GM18502 (cell line): ENCODE measurements around the gene MAP3K20.
"Not testable (repeated sequence)": the region's sequence is repeated elsewhere in the genome, so short reads cannot be mapped to it uniquely, and the experiment has no call there.

Experiments
- ATAC-seq: cut with Tn5 transposase; IDR thresholded peaks from one replicate; pipeline ENCODE4 v1.9.1; 2021; ENCODE audit warnings: mild to moderate bottlenecking; ENCODE audit not compliant: unreplicated experiment, poor library complexity

Gene MAP3K20

DNA sequence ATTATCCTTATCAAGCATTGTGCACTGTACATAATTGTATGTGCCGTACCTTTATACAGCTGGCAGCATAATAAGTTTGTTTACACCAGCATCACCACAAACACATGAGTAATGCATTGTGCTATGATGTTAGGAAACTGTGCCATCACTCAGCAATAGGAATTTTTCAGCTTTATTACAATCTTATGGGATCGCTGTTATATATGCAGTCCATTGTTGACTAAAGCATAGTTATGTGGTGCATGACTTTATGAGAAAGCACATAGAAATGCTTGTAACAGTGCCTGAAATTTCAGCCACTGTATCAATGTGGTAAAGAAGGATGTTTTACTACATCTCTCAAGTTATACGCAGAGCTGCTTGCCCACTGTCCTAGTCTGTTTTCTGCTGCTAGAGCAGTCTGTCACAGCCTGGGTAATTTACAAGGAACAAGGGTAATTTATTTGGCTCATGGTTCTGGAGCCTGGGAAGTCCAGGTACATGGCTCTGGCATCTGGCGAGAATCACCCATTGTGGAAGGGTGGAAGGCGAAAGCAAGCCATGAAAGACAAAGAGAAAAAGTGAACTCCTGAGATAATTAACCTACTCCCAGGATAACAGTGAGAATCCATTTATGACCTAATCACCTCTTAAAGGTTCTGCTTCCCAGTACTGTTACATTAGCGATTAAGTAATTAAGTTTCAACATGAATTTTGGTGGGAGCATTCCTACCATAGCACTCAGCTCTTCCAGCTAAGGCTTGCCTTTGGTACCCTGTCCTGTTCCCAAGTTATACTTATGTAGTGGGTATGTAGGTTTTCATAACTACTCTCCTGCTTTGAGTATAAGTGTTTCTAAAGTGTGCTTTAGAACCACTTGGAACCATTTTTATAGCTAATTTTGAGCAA is 4.6 kb downstream of the MAP3K20 start:
- ATAC-seq = no peak

GRCh38 chr2:173086518-173087213 is 11.0 kb downstream of the MAP3K20 start:
- no peak for ATAC-seq

DNA sequence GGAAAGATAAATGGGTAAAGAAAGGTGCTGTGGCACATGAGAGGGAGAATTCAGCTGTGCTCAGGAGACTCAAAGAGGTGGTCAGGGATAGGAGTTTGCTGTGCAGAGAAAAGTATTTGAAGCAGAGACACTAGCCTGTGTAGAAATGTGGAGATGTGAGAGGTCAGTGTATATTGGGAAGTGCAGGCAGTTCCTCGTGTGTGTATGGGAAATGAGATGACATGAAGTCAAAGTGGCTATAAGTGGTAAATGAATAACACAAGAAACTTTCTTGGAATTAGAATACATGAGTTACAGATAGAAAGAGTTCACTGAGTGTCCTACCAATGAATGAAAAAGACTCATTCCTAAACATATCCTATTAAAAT is 11.6 kb downstream of the MAP3K20 start:
- no peak for ATAC-seq

DNA sequence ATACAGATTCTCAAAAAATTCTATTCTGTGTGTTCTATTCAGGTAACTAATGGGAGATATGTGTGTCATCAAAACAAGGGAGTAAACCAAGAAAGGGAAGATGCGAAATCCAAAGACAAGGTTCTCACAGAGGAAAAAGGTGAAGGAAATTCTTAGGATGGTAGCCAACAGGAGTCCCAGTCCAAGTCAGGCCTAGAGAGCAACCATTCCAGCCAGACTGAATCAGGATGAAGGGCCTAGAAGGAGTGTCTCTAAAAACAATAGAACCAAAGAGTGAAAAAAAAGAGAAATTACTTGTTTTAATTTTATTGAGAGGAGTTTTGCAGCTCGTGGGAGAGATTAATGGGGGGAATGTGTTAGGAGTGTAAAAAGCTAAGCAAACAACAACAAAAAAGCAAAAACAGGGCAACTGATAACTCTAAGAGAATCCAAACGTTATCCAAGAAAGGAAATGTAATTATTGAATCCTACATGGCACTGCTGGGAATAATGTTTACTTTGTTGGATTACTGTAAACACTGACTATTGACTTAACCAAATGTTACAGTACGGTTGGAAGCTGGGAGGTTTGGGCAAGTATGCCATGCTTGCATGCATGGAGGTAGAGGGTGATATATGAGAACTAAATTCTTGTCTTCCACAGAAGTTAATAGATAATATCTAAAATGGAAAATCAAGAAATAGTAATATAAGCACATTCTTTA is 12.3 kb downstream of the MAP3K20 start:
- ATAC-seq = no peak

DNA sequence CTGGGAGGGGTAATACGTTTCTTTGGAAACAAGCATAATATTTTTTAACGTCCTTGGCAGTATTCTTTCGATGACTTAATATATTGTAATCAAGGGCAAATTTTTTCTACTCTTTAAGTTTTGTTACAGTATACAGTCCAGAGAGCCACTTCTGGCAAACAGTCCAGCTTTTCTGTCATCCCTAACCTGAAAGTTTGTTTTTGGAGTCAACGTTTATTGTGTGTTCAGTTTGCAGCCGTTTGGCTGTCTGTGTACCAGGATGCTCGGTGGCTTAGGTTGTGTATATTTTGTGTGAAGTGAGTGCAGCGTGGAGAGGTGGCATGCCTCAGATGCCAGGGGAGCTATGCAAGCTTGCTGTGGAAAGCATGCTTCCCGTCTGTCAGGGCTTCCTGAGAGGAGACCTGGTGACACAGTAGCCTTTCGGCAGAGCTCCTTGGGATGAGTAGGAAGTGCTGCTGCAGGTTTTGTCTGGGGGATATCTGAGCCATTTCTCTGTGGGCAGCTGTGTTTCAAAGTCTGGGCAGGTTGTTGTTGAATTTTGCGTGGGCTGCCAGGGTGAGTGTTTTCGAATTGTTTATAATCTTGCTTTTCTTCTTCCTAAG is 14.7 kb downstream of the MAP3K20 start:
- ATAC-seq = no peak

- ATAC-seq = no peak
These were observed 15.5 kb downstream of the MAP3K20 start for GRCh38 chr2:173090973-173091660.

- ATAC-seq = no peak
These were observed 16.3 kb downstream of the MAP3K20 start for GRCh38 chr2:173091910-173092309.

- ATAC-seq = no peak
These were observed 17.3 kb downstream of the MAP3K20 start for GRCh38 chr2:173092844-173093402.

DNA sequence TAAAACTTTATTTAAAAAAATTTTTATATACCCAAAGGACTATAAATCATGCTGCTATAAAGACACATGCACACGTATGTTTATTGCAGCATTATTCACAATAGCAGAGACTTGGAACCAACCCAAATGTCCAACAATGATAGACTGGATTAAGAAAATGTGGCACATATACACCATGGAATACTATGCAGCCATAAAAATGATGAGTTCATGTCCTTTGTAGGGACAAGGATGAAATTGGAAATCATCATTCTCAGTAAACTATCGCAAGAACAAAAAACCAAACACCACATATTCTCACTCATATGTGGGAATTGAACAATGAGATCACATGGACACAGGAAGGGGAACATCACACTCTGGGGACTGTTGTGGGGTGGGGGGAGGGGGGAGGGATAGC is 18.0 kb downstream of the MAP3K20 start:
- not testable (repeated sequence) for ATAC-seq

DNA sequence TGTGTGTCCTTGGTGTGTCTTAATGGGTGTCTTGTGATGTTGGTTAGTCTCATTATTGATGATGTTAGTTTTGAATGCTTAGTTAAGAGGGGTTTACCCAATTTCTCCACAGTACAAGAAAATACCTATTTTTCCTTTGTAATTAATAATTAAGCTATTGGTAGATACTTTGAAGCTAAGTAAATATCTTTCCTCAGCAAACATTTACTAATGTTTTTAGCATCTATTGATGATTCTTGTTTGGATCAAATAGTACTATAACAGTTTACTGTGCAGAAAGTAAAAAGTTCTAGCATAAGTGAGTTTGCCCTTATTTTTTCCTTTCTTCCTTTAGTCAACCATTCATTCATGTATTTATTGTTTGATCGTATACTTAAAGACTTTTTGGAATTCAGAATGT is 19.1 kb downstream of the MAP3K20 start:
- ATAC-seq = no peak

- no peak for ATAC-seq
These were observed 19.7 kb downstream of the MAP3K20 start for GRCh38 chr2:173095356-173095755.

- no peak for ATAC-seq
These were observed 23.6 kb downstream of the MAP3K20 start for GRCh38 chr2:173099271-173099670.

DNA sequence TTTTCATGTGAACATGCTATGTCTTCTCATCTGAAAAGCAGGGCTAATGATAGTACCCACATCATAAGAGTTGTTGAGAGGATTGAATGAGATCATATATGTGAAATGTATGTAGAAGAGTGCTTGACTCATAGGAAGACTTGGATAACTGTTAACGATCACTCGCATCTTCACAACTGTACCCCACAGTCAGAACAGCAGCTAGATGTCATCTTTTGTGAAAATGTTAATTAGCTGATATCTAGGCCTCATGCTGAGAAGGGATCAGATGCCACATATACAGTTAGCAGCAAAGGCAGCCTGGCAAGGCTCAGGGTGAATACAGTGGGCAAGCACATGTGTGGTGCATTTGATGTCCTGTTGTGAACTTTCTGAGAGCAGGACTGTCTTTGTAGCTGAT is 24.2 kb downstream of the MAP3K20 start:
- no peak for ATAC-seq

GRCh38 chr2:173101687-173102086 is 26.0 kb downstream of the MAP3K20 start:
- peak; percentile 84 for ATAC-seq

GRCh38 chr2:173104156-173104555 is 28.5 kb downstream of the MAP3K20 start:
- ATAC-seq = no peak

DNA sequence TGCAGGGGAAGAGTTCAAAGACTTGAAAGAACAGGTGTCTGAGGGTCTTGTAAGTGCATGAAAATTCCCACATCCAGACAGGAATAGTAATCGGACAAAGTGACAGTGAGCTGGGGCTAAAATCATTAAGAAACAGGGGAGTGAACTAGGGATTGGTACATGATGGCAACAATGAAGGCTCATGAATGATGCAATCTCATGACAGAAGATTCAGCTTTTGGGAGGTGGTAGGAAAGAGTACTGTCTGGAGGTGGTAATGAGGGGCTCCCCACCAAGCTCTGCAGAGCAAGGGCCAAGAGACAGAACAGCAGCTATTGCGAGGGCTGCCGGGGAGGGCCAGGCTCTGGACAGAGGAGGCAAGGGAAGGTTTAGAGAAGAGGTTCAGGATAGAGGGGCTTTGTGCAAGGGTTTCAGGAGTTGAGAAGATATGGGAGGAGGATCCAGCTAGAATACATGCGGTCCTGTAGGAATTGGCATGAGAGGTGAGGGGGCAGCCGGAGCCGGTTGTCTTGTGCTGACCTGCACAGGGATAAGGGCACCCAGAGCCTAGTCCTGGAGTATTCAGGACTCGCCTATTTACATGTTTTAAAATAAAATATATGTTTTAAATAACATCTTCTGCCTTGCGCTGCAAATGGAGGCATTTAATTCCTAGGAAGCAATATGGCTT is 31.4 kb downstream of the MAP3K20 start:
- no peak for ATAC-seq

DNA sequence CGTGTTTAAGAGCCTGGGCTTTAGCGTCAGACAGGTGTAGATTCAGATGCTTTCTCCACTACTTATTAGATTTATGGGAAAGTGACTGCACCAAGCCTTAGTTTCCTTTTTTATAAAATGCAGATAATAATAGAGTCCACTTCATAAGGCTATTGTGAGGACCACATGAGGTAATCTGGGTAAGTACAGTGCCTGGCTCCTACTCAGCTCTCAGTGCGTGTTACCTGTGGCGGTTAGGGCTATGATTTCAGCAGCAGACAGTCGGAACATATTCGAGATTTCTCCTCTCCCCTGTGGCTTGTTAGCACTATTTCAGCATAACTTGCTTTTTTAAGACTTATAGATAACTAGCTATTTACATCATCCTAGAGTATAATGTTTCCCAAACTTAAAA is 32.0 kb downstream of the MAP3K20 start:
- no peak for ATAC-seq

- no peak for ATAC-seq
These were observed 33.9 kb downstream of the MAP3K20 start for GRCh38 chr2:173109253-173110188.
